Endothelial cell of umbilical vein (primary cell): ENCODE results near the gene KCNJ12. TPM values are rescaled to one million over a fixed set of nuclear protein-coding genes. Genes with fewer than 3 reads are reported as not detected.

Source experiments
- BruUV-seq: library from RNA; stranded (reverse); fragments of 400-500 nt; replicated peaks from 2 replicates; lab custom pipeline; 2021; lab: Mats Ljungman, UMichigan
- CTCF ChIA-PET: fragments of 300-600, 350-600 bp; sonication (Branson Sonifier 250); formaldehyde crosslinking; loops from one replicate; lab custom pipeline; 2021; ENCODE audit warnings: antibody characterized with exemption, inconsistent platforms; lab: Charles Lee
- POLR2A ChIA-PET: fragments of 300-600, 350-600 bp; sonication (Branson Sonifier 250); formaldehyde crosslinking; loops from one replicate; lab custom pipeline; 2021; ENCODE audit warnings: antibody characterized with exemption, inconsistent platforms; lab: Charles Lee
- DNase-seq: peaks from one replicate; pipeline ENCODE4 v3.0.0-alpha.2; 2011; ENCODE audit warnings: low read depth, low spot score
- FAIRE-seq: peaks from 2 replicates; lab custom pipeline; 2011; peaks lifted over from hg19 to GRCh38; lab: Jason Lieb, UNC
- H2AFZ ChIP-seq: 2 replicates; pipeline ENCODE4 v1.6.0; 2012; ENCODE audit warnings: low read depth, low read length, control low read depth, inconsistent platforms
- H3K27ac ChIP-seq: 2 replicates; pipeline ENCODE4 v1.5.1; 2011; ENCODE audit warnings: low read depth, mild to moderate bottlenecking, control low read depth, low read length, moderate library complexity; ENCODE audit not compliant: insufficient read depth
- H3K27me3 ChIP-seq, 2 experiments: 2 replicates each; pipeline versions ENCODE4 v1.6.0 to v1.6.1; 2011; ENCODE audit warnings: low read length in 2 of 2, mixed read lengths in 1 of 2; ENCODE audit not compliant: control insufficient read depth in 2 of 2, insufficient read depth in 2 of 2
- H3K36me3 ChIP-seq, 2 experiments: 2 replicates in 1 of 2; 3 replicates in 1 of 2; pipeline ENCODE4 v1.5.1; 2011; ENCODE audit warnings: low read length in 2 of 2, mild to moderate bottlenecking in 1 of 2, moderate library complexity in 1 of 2; ENCODE audit not compliant: control insufficient read depth in 2 of 2, insufficient read depth in 2 of 2; ENCODE audit errors: extremely low read depth in 1 of 2
- H3K4me1 ChIP-seq: 3 replicates; pipeline ENCODE4 v1.5.1; 2011; ENCODE audit warnings: mild to moderate bottlenecking, low read length; ENCODE audit not compliant: control insufficient read depth, insufficient read depth; ENCODE audit errors: extremely low read depth
- H3K4me2 ChIP-seq: 2 replicates; pipeline ENCODE4 v1.6.1; 2011; ENCODE audit warnings: low read length, control low read depth, mixed read lengths; ENCODE audit not compliant: insufficient read depth
- H3K4me3 ChIP-seq, 3 experiments: fragments of 200-600 bp in 1 of 3; sonication (generic), shearing (Covaris generic) in 1 of 3; replicated peaks in 1 of 3; 2 replicates each; pipeline ENCODE4 v1.5.1; 2011 to 2016; ENCODE audit warnings: control low read depth in 3 of 3, low read length in 3 of 3, mild to moderate bottlenecking in 2 of 3, inconsistent platforms in 1 of 3, low read depth in 1 of 3, moderate library complexity in 1 of 3; ENCODE audit not compliant: insufficient read depth in 1 of 3
- H3K79me2 ChIP-seq: 2 replicates; pipeline ENCODE4 v1.6.0; 2012; ENCODE audit warnings: low read length, inconsistent platforms; ENCODE audit not compliant: control insufficient read depth, insufficient read depth
- H3K9ac ChIP-seq: replicated peaks from 2 replicates; pipeline ENCODE3; 2011; ENCODE audit warnings: low read length, control low read depth; ENCODE audit not compliant: insufficient read depth; ENCODE audit errors: extremely low read depth
- H3K9me1 ChIP-seq: replicated peaks from 3 replicates; pipeline ENCODE4 v1.6.0; 2011; ENCODE audit warnings: mild to moderate bottlenecking, low read length; ENCODE audit not compliant: control insufficient read depth, insufficient read depth; ENCODE audit errors: extremely low read depth
- H3K9me3 ChIP-seq: replicated peaks from 2 replicates; pipeline ENCODE4 v1.5.1; 2012; ENCODE audit warnings: low read length, inconsistent platforms; ENCODE audit not compliant: control insufficient read depth, insufficient read depth
- H4K20me1 ChIP-seq: replicated peaks from 2 replicates; pipeline ENCODE3; 2011; ENCODE audit warnings: mild to moderate bottlenecking, low read length; ENCODE audit not compliant: control insufficient read depth, insufficient read depth; ENCODE audit errors: extremely low read depth
- CTCF ChIP-seq, 2 donors: IDR thresholded peaks; 1 replicate in 1 of 2; 2 replicates in 1 of 2; pipeline ENCODE4 v1.5.1; 2011; ENCODE audit warnings: low read length in 2 of 2, mild to moderate bottlenecking in 2 of 2, moderate library complexity in 2 of 2, control low read depth in 1 of 2, inconsistent platforms in 1 of 2, low read depth in 1 of 2; ENCODE audit not compliant: insufficient read depth in 1 of 2; ENCODE audit errors: extremely low read depth in 1 of 2
- EZH2 ChIP-seq: IDR thresholded peaks from 2 replicates; pipeline ENCODE4 v1.6.1; 2012; ENCODE audit warnings: borderline replicate concordance, low read depth, mild to moderate bottlenecking, moderate library complexity, low read length, inconsistent platforms; ENCODE audit not compliant: severe bottlenecking
- FOS ChIP-seq: IDR thresholded peaks from 2 replicates; pipeline ENCODE4 v1.6.1; 2011; ENCODE audit warnings: mild to moderate bottlenecking, low read length, moderate library complexity, borderline replicate concordance; ENCODE audit not compliant: insufficient read depth
- GATA2 ChIP-seq: IDR thresholded peaks from 2 replicates; pipeline ENCODE4 v1.7.0; 2011; ENCODE audit warnings: low read depth, mild to moderate bottlenecking, moderate library complexity, mixed read lengths, low read length; ENCODE audit not compliant: insufficient read length, insufficient read depth
- JUN ChIP-seq: IDR thresholded peaks from 2 replicates; pipeline ENCODE4 v1.6.1; 2011; ENCODE audit warnings: borderline replicate concordance, low read depth; ENCODE audit not compliant: insufficient read length, insufficient read depth
- MAX ChIP-seq: IDR thresholded peaks from 2 replicates; pipeline ENCODE4 v1.6.1; 2011; ENCODE audit not compliant: insufficient read depth, insufficient read length
- MYC ChIP-seq: IDR thresholded peaks from one replicate; pipeline ENCODE4 v1.6.1; 2011; ENCODE audit warnings: mild to moderate bottlenecking, low read depth, low read length
- POLR2A ChIP-seq: IDR thresholded peaks from 2 replicates; pipeline ENCODE4 v1.6.1; 2012; ENCODE audit warnings: low read depth, mild to moderate bottlenecking, control low read depth, low read length
- POLR2AphosphoS5 ChIP-seq: IDR thresholded peaks from 2 replicates; pipeline ENCODE4 v1.6.1; 2012; ENCODE audit warnings: low read depth, mild to moderate bottlenecking, control low read depth, low read length, moderate library complexity; ENCODE audit not compliant: insufficient read depth
- dilution Hi-C: fragments of 300-500 bp; cut with MboI; formaldehyde crosslinking; loops from one replicate; pipeline ENCODE4 v1.15.0; 2019; ENCODE audit warnings: low sequenced_read_pairs; ENCODE audit not compliant: extremely low pct_ligation_motif_present
- intact Hi-C: fragments of 100-400 bp; cut with micrococcal nuclease; formaldehyde crosslinking; loops from one replicate; pipeline ENCODE4 v1.10.0; 2022
- polyA plus RNA-seq, 4 experiments: library from polyadenylated mRNA; depleted of rRNA in 3 of 4; stranded (reverse) in 3 of 4; unstranded in 1 of 4; fragments of >200 nt; gene quantifications; 2 replicates each; pipeline versions ENCODE4 v1.2.1 to v1.2.3, GENCODE V29; 2011 to 2012; ENCODE audit warnings: missing spikeins in 1 of 4
- total RNA-seq: library from RNA; stranded (reverse); gene quantifications from 2 replicates; pipeline ENCODE4 v1.2.3, GENCODE V29; 2021

KCNJ12 gene
- total and polyA plus RNA-seq, 2 donors (not counting 3 experiments of a cell fraction or from before 2014, with no cell fraction given) = 0.19 to 0.44 TPM

GRCh38 chr17:21373036-21373435, 3.1 kb upstream of the KCNJ12 start:
- FAIRE-seq = no peak
- H3K79me2 ChIP-seq = no peaks in the 10 kb centered on the region
- no peaks in the 10 kb centered on the region for H3K9me3 ChIP-seq
- dilution Hi-C loops (no loop called here), intact Hi-C loops (no loop called here)
- H3K27me3 ChIP-seq = peaks cover 6% of the 10 kb centered on the region in 2 experiments
- DNase-seq = no peak
- H3K9me1 ChIP-seq = no peaks in the 10 kb centered on the region
- no peak overlapping the region for H3K27ac ChIP-seq
- H3K9ac ChIP-seq = no peak overlapping the region
- H3K36me3 ChIP-seq = no peaks in the 10 kb centered on the region
- ChIA-PET POLR2A (no interaction called here), CTCF (interaction anchor here (0.9 kb wide), 1 partner anchor 84 kb away, joined by 4 read pairs; no protein-coding TSS in a partner anchor)
- no peak overlapping the region for H3K4me2 ChIP-seq
- peaks cover 6% of the 10 kb centered on the region for H3K4me1 ChIP-seq
- H4K20me1 ChIP-seq = no peaks in the 10 kb centered on the region
- H2AFZ ChIP-seq = no peak overlapping the region
- TF ChIP-seq CTCF (IDR thresholded peaks at IDR 0.05; ENCODE audit: extremely low read depth in 1 of 2, insufficient read depth in 1 of 2, low read depth in 1 of 2, low read length in 2 of 2) = no peak
- TF ChIP-seq POLR2AphosphoS5 = no peak
- TF ChIP-seq JUN = no peak
- no peak for TF ChIP-seq MAX
- TF ChIP-seq GATA2 = no peak
- TF ChIP-seq EZH2 = no peak
- no peak for TF ChIP-seq FOS
- TF ChIP-seq MYC = no peak
- TF ChIP-seq POLR2A = no peak
- H3K4me3 ChIP-seq = no peak overlapping the region
- no TSS peak for BruUV-seq
